H9 (cell line): Measurements from ENCODE around the gene PICALM. TPM values are rescaled to one million over a fixed set of nuclear protein-coding genes. Genes with fewer than 3 reads are reported as not detected.
A peak's percentile ranks its signal among the peaks of the same experiment; 100 is the strongest.

Experiments used
- DNase-seq: peaks from one replicate; pipeline ENCODE4 v3.0.0-alpha.2; 2017
- H2AFZ ChIP-seq: one replicate; pipeline ENCODE4 v1.6.1; 2013; ENCODE audit warnings: mild to moderate bottlenecking, low read length, control low read depth, moderate library complexity
- H2AK5ac ChIP-seq: 2 replicates; pipeline ENCODE4 v1.6.1; 2013; ENCODE audit warnings: low read length, control low read depth, mixed read lengths; ENCODE audit not compliant: insufficient read length
- H2BK120ac ChIP-seq: one replicate; pipeline ENCODE4 v1.6.1; 2013; ENCODE audit warnings: low read depth, mild to moderate bottlenecking, low read length, control low read depth, inconsistent platforms; ENCODE audit not compliant: poor library complexity, severe bottlenecking
- H2BK12ac ChIP-seq: 2 replicates; pipeline ENCODE4 v1.6.1; 2013; ENCODE audit warnings: low read length, control low read depth, mixed read lengths, low read depth; ENCODE audit not compliant: insufficient read length
- H2BK15ac ChIP-seq: 2 replicates; pipeline ENCODE4 v1.6.1; 2013; ENCODE audit warnings: low read depth, low read length, control low read depth
- H2BK20ac ChIP-seq: one replicate; pipeline ENCODE4 v1.6.1; 2013; ENCODE audit warnings: low read depth, mild to moderate bottlenecking, low read length, control low read depth, inconsistent platforms; ENCODE audit not compliant: poor library complexity, severe bottlenecking
- H2BK5ac ChIP-seq: 2 replicates; pipeline ENCODE4 v1.6.1; 2013; ENCODE audit warnings: low read length, control low read depth, mixed read lengths; ENCODE audit not compliant: insufficient read length
- H3K14ac ChIP-seq: 2 replicates; pipeline ENCODE4 v1.6.1; 2013; ENCODE audit warnings: low read length, control low read depth; ENCODE audit not compliant: insufficient read depth
- H3K18ac ChIP-seq: 2 replicates; pipeline ENCODE4 v1.6.1; 2013; ENCODE audit warnings: low read depth, mild to moderate bottlenecking, mixed read lengths, low read length, control low read depth; ENCODE audit not compliant: insufficient read length
- H3K23ac ChIP-seq: 2 replicates; pipeline ENCODE4 v1.6.1; 2013; ENCODE audit warnings: low read length, control low read depth, mixed read lengths, low read depth; ENCODE audit not compliant: insufficient read length
- H3K23me2 ChIP-seq: 2 replicates; pipeline ENCODE4 v1.6.1; 2013; ENCODE audit warnings: low read depth, mild to moderate bottlenecking, mixed read lengths, low read length, control low read depth; ENCODE audit not compliant: insufficient read length, poor library complexity, severe bottlenecking
- H3K27ac ChIP-seq: 2 replicates; pipeline ENCODE4 v1.5.1; 2013; ENCODE audit warnings: low read length, control low read depth, mixed read lengths, low read depth; ENCODE audit not compliant: insufficient read length
- H3K27me3 ChIP-seq: 2 replicates; pipeline ENCODE4 v1.6.1; 2013; ENCODE audit warnings: low read length, control low read depth, inconsistent platforms; ENCODE audit not compliant: insufficient read depth
- H3K4ac ChIP-seq: 2 replicates; pipeline ENCODE4 v1.6.1; 2013; ENCODE audit warnings: low read depth, mild to moderate bottlenecking, control low read depth, inconsistent platforms, low read length, moderate library complexity
- H3K4me1 ChIP-seq: 2 replicates; pipeline ENCODE4 v1.6.1; 2013; ENCODE audit warnings: low read length, control low read depth, inconsistent platforms; ENCODE audit not compliant: insufficient read depth
- H3K4me2 ChIP-seq: 2 replicates; pipeline ENCODE4 v1.6.1; 2013; ENCODE audit warnings: low read length, control low read depth, mixed read lengths; ENCODE audit not compliant: insufficient read length, insufficient read depth
- H3K56ac ChIP-seq: 2 replicates; pipeline ENCODE4 v1.6.1; 2013; ENCODE audit warnings: low read depth, mild to moderate bottlenecking, mixed read lengths, low read length, control low read depth; ENCODE audit not compliant: insufficient read length
- H3K79me1 ChIP-seq: 2 replicates; pipeline ENCODE4 v1.6.1; 2013; ENCODE audit warnings: low read depth, mild to moderate bottlenecking, moderate library complexity, low read length, control low read depth, inconsistent platforms; ENCODE audit not compliant: insufficient read depth, poor library complexity, severe bottlenecking
- H3K79me2 ChIP-seq: 2 replicates; pipeline ENCODE4 v1.6.1; 2013; ENCODE audit warnings: low read length, control low read depth, inconsistent platforms; ENCODE audit not compliant: insufficient read depth
- H3K9ac ChIP-seq: 2 replicates; pipeline ENCODE4 v1.6.1; 2013; ENCODE audit warnings: low read length, control low read depth, mixed read lengths; ENCODE audit not compliant: insufficient read length; ENCODE audit errors: extremely low read depth
- H3K9me3 ChIP-seq: one replicate; pipeline ENCODE4 v1.6.1; 2013; ENCODE audit warnings: low read depth, low read length, inconsistent platforms; ENCODE audit not compliant: control insufficient read depth
- H3T11ph ChIP-seq: one replicate; pipeline ENCODE4 v1.6.1; 2013; ENCODE audit warnings: mild to moderate bottlenecking, low read length, control low read depth, inconsistent platforms
- H4K20me1 ChIP-seq: one replicate; pipeline ENCODE4 v1.6.1; 2013; ENCODE audit not compliant: control insufficient read depth, insufficient read length, insufficient read depth
- H4K5ac ChIP-seq: 2 replicates; pipeline ENCODE4 v1.6.1; 2013; ENCODE audit warnings: low read depth, mild to moderate bottlenecking, mixed read lengths, low read length, control low read depth; ENCODE audit not compliant: insufficient read length
- H4K8ac ChIP-seq: replicated peaks from 2 replicates; pipeline ENCODE4 v1.6.1; 2013; ENCODE audit warnings: low read length, control low read depth, mixed read lengths, low read depth; ENCODE audit not compliant: insufficient read length
- H4K91ac ChIP-seq: 2 replicates; pipeline ENCODE4 v1.6.1; 2013; ENCODE audit warnings: low read depth, mild to moderate bottlenecking, moderate library complexity, mixed read lengths, low read length, control low read depth; ENCODE audit not compliant: insufficient read length
- H3K27ac Mint-ChIP-seq, 3 experiments: 2 replicates in 2 of 3; 3 replicates in 1 of 3; pipeline ENCODE4 v1.8.0; 2020 to 2021; ENCODE audit warnings: mixed read lengths in 3 of 3, mild to moderate bottlenecking in 1 of 3, moderate library complexity in 1 of 3
- H3K27me3 Mint-ChIP-seq: 2 replicates; pipeline ENCODE4 v1.8.0; 2021; ENCODE audit warnings: low read depth, mild to moderate bottlenecking, moderate library complexity, mixed read lengths
- H3K36me3 Mint-ChIP-seq, 3 experiments: 2 replicates in 2 of 3; 3 replicates in 1 of 3; pipeline ENCODE4 v1.8.0; 2020 to 2021; ENCODE audit warnings: low read depth in 3 of 3, mixed read lengths in 3 of 3; ENCODE audit not compliant: insufficient read depth in 1 of 3
- H3K4me1 Mint-ChIP-seq, 2 experiments: 2 replicates each; pipeline ENCODE4 v1.8.0; 2020; ENCODE audit warnings: mixed read lengths in 2 of 2
- H3K4me3 Mint-ChIP-seq, 2 experiments: 2 replicates in 1 of 2; 3 replicates in 1 of 2; pipeline ENCODE4 v1.8.0; 2020 to 2021; ENCODE audit warnings: mild to moderate bottlenecking in 2 of 2, mixed read lengths in 2 of 2, moderate library complexity in 1 of 2
- H3K9me3 Mint-ChIP-seq, 2 experiments: 2 replicates in 1 of 2; 3 replicates in 1 of 2; pipeline ENCODE4 v1.8.0; 2020; ENCODE audit warnings: mild to moderate bottlenecking in 2 of 2, mixed read lengths in 2 of 2, moderate library complexity in 1 of 2
- CTCF ChIP-seq: fragments of 200-600 bp; sonication (generic); conservative IDR thresholded peaks from 3 replicates; pipeline ENCODE4 v1.8.0; 2021; ENCODE audit warnings: antibody characterized with exemption, mild to moderate bottlenecking
- WGBS: extraction: QIAGEN DNeasy Blood & Tissue Kit; methylation state at CpG from one replicate; pipeline ENCODE4 v1.1.7; 2013; ENCODE audit warnings: missing lambda C conversion rate, low lambda C conversion rate, mixed read lengths; ENCODE audit not compliant: insufficient read length; ENCODE audit errors: extremely low coverage; 5-methylcytosine and 5-hydroxymethylcytosine counted together
- total RNA-seq: library from RNA; stranded (reverse); gene quantifications from 2 replicates; pipeline ENCODE4 v1.2.1, GENCODE V29; 2021

Gene PICALM
- total RNA-seq, 1 experiment from 2014 or later = 76.4 TPM

- Histone ChIP-seq H3K23ac (no peak overlapping the region), H3K27ac (no peak overlapping the region), H4K5ac (no peak overlapping the region), H3K79me2 (no peaks in the 10 kb centered on the region), H3K4me1 (peaks cover 3% of the 10 kb centered on the region; the same call in 1 of the 2 replicates), H3K9ac (no peak overlapping the region), H3K18ac (no peak overlapping the region), H2BK5ac (no peak overlapping the region), H3K27me3 (no peaks in the 10 kb centered on the region), H3T11ph (no peak overlapping the region), H3K23me2 (no peaks in the 10 kb centered on the region), H3K4ac (no peak overlapping the region), H2BK120ac (no peak overlapping the region), H2BK20ac (no peak overlapping the region), H4K91ac (no peak overlapping the region), H3K14ac (no peak overlapping the region), H2AK5ac (no peak overlapping the region), H3K9me3 (no peaks in the 10 kb centered on the region), H3K79me1 (no peaks in the 10 kb centered on the region), H2AFZ (no peak overlapping the region), H2BK12ac (no peak overlapping the region), H4K20me1 (no peaks in the 10 kb centered on the region), H4K8ac (no peak overlapping the region), H3K56ac (no peak overlapping the region), H3K4me2 (no peak overlapping the region), H2BK15ac (no peak overlapping the region)
- H3K9me3 Mint-ChIP-seq = peaks cover 5 to 6% of the 10 kb centered on the region in 2 experiments
- peaks cover 21 to 34% of the 10 kb centered on the region in 2 experiments for H3K4me1 Mint-ChIP-seq
- no CpG with 5 or more reads among the region's 4 CpGs for WGBS
- no peak for TF ChIP-seq CTCF
- peak overlapping the region in 2 of 3 experiments; percentile 32 to 57; a peak in 3 of 7 replicates for H3K27ac Mint-ChIP-seq
- no peaks in the 10 kb centered on the region for H3K27me3 Mint-ChIP-seq
- no peak for DNase-seq
- peaks cover 4 to 10% (median 5%) of the 10 kb centered on the region in 3 experiments; a peak in 6 of 7 replicates for H3K36me3 Mint-ChIP-seq
- no peak overlapping the region for H3K4me3 Mint-ChIP-seq
Measured at GRCh38 chr11:85918910-85919794, 149.7 kb downstream of the PICALM start.
